Stimulated activated CD8-positive, alpha-beta memory T cell treated with anti-CD3 and anti-CD28 coated beads, Interleukin-7, amount 100 ng/mL, for 1 hour (primary cell): ENCODE data around the gene PCDHGA11.
"Not testable (repeated sequence)": the region's sequence is repeated elsewhere in the genome, so short reads cannot be mapped to it uniquely, and the experiment has no call there.

Experiments
- DNase-seq, 2 donors: peaks; one replicate each; pipeline ENCODE4 v3.0.0-alpha.2; 2020; ENCODE audit warnings: low read depth in 2 of 2

The PCDHGA11 gene

GRCh38 chr5:141431286-141431685, 10.4 kb downstream of the PCDHGA11 start:
- DNase-seq: no peak

- not testable (repeated sequence) for DNase-seq
These were observed 11.5 kb downstream of the PCDHGA11 start for GRCh38 chr5:141432308-141432707.

DNA sequence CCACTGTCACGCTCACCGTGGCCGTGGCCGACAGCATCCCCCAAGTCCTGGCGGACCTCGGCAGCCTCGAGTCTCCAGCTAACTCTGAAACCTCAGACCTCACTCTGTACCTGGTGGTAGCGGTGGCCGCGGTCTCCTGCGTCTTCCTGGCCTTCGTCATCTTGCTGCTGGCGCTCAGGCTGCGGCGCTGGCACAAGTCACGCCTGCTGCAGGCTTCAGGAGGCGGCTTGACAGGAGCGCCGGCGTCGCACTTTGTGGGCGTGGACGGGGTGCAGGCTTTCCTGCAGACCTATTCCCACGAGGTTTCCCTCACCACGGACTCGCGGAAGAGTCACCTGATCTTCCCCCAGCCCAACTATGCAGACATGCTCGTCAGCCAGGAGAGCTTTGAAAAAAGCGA, 11.9 kb downstream of the PCDHGA11 start:
- not testable (repeated sequence) for DNase-seq

DNA sequence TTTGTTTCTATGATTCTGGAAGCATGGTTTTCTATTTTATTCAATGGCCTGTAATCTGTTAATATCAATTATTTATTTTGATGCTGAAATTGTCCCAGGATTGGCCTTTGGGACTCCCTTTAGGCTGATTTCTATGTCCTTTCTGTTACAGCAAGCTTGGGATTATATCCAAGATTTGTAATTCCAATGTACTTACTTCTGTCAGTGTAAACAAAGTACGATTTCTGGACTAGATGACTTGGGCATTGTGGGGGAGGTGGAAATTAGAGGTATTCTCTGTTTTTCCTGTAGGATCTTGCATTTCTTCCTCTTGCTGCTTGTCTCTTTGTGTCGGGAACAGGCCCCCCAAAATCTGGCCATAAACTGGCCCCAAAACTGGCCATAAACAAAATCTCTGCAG, 13.2 kb downstream of the PCDHGA11 start:
- no peak for DNase-seq

GRCh38 chr5:141437221-141437620, 16.4 kb downstream of the PCDHGA11 start:
- no peak for DNase-seq

GRCh38 chr5:141439411-141440141, 18.7 kb downstream of the PCDHGA11 start:
- DNase-seq: no peak

GRCh38 chr5:141440341-141440740, 19.5 kb downstream of the PCDHGA11 start:
- no peak for DNase-seq

DNA sequence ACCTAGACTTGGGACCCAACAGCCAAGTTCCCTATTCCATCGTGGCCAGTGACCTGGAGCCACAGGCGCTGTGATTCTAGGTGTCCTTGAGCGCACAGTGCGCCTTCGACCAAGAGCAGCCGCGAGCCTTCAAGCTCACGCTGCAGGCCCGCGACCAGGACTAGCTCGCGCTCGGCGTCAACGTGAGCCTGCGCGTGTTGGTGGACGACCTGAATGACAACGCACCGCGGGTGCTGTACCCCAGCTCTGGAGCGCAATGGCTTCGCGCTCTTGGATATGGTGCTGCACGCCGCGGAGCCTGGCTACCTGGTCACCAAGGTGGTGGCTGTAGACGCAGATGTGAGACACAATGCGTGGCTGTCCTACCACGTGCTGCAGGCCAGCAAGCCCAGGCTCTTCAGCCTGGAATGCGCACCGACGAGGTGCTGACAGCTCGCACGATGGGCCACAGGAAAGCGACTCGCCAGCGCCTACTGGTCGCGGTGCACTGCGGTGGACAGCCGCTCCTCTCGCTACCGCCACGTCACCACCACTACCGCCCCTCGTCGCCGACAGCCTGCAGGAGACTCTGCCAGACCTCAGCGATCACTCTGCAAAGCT, 20.8 kb downstream of the PCDHGA11 start:
- DNase-seq: no peak

GRCh38 chr5:141465351-141465750, 44.5 kb downstream of the PCDHGA11 start:
- DNase-seq: no peak
